DOHH2 (cell line): ENCODE data around the gene ANKRD6.

Source experiments
- EZH2phosphoT487 ChIP-seq: fragments of 200-600 bp; sonication (generic); IDR thresholded peaks from 2 replicates; pipeline ENCODE4 v1.6.1; 2017; ENCODE audit warnings: borderline replicate concordance, mild to moderate bottlenecking, antibody characterized with exemption, low read length, moderate library complexity, mixed read lengths
- TF ChIP-seq, protein P1 (sequence below): fragments of 200-600 bp; sonication (generic); IDR thresholded peaks from one replicate; pipeline ENCODE4 v1.5.1; 2014; ENCODE audit warnings: antibody characterized with exemption, mild to moderate bottlenecking, low read depth, low read length; ENCODE audit not compliant: poor library complexity, severe bottlenecking

DNA sequence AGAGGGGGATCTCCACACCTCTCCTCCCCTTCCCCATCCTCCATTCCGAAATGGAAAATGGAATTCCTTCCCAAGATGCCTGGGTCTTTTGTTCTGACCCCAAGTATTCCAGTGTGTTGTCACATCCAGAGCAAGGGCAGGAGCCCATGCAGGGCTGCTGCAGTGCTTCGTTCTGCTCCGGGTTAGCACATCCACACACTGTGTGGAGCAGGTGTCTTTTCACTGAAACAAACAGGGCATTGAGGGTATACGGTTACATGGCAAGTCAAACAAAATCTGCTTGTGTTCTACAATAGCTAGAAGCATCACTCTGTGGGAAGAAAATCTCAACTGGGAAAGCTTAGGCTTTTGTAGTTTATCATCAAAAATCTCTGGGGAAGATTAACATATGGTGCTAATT is 148.7 kb downstream of the ANKRD6 start:
- TF ChIP-seq, protein P1, sequence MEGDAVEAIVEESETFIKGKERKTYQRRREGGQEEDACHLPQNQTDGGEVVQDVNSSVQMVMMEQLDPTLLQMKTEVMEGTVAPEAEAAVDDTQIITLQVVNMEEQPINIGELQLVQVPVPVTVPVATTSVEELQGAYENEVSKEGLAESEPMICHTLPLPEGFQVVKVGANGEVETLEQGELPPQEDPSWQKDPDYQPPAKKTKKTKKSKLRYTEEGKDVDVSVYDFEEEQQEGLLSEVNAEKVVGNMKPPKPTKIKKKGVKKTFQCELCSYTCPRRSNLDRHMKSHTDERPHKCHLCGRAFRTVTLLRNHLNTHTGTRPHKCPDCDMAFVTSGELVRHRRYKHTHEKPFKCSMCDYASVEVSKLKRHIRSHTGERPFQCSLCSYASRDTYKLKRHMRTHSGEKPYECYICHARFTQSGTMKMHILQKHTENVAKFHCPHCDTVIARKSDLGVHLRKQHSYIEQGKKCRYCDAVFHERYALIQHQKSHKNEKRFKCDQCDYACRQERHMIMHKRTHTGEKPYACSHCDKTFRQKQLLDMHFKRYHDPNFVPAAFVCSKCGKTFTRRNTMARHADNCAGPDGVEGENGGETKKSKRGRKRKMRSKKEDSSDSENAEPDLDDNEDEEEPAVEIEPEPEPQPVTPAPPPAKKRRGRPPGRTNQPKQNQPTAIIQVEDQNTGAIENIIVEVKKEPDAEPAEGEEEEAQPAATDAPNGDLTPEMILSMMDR: no peak
- no peak for TF ChIP-seq EZH2phosphoT487
